T-helper 2 cell treated with Interferon-gamma antibody and Interleukin-4, amounts not matched to agents 5 μg/mL and 100 μg/mL, for 36 hours (primary cell): ENCODE data around the gene FPGS.

Experiments
- DNase-seq: peaks from one replicate; pipeline ENCODE4 v3.0.0; 2021; ENCODE audit warnings: low spot score
- H3K27ac Mint-ChIP-seq: one replicate; pipeline ENCODE4 v1.8.0; 2021; ENCODE audit warnings: mild to moderate bottlenecking, mixed read lengths
- H3K27me3 Mint-ChIP-seq: one replicate; pipeline ENCODE4 v1.8.0; 2021; ENCODE audit warnings: low read depth, mixed read lengths
- H3K36me3 Mint-ChIP-seq: one replicate; pipeline ENCODE4 v1.8.0; 2021; ENCODE audit warnings: low read depth, mixed read lengths
- H3K4me1 Mint-ChIP-seq: one replicate; pipeline ENCODE4 v1.8.0; 2021; ENCODE audit warnings: low read depth, mixed read lengths
- H3K4me3 Mint-ChIP-seq: one replicate; pipeline ENCODE4 v1.8.0; 2022; ENCODE audit warnings: mild to moderate bottlenecking, moderate library complexity, mixed read lengths
- H3K9me3 Mint-ChIP-seq: one replicate; pipeline ENCODE4 v1.8.0; 2021; ENCODE audit warnings: mixed read lengths

Gene FPGS

DNA sequence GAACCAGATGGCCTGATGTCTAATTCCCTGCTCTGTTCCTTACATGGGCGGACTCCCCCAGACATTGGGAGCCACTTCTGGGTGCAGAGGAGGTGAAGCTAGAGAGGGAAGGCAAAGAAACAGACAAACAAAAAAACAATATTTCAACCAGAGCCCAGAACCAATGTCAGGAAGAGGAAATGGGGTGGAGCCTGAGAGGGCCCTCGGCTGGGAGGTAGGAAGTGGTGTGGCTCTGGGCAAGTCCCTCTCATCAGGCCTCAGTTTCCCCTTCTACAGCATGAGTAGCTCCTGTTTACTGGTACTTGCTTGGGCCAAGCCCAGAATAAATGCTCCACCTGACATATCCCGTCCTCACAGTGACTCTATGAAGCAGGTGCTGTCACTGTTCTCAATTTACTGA, 35.3 kb upstream of the FPGS start:
- H3K27ac Mint-ChIP-seq, result peak overlapping the region; percentile 86
- no peaks in the 10 kb centered on the region for H3K27me3 Mint-ChIP-seq
- no peak for DNase-seq
- H3K9me3 Mint-ChIP-seq, result no peaks in the 10 kb centered on the region
- peaks cover 80% of the 10 kb centered on the region for H3K36me3 Mint-ChIP-seq
- peak overlapping the region; percentile 72 for H3K4me3 Mint-ChIP-seq
- peaks cover 54% of the 10 kb centered on the region for H3K4me1 Mint-ChIP-seq

DNA sequence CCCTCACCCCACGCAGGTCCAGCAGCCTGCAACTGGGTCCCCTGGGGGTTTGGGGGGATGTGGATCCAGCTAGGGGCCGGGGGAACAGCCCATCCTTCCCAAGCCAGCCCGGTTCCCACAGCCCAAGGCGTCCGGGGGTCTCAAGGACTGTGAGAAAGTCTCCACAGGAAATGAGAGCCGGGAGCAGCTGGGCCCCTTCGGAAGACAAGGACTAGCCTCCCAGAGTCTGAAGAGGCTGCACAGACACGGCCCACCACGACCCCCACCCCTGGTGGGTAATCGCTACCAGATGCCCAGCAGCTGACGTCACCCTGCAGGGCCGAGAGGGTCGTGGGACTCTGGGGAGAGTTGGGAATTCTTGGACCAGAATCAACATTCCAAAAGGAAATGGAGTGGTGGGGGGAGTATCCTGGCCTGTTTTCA, 34.8 kb upstream of the FPGS start:
- H3K4me1 Mint-ChIP-seq, result peaks cover 55% of the 10 kb centered on the region
- peaks cover 77% of the 10 kb centered on the region for H3K36me3 Mint-ChIP-seq
- no peak for DNase-seq
- no peaks in the 10 kb centered on the region for H3K27me3 Mint-ChIP-seq
- H3K9me3 Mint-ChIP-seq, result no peaks in the 10 kb centered on the region
- H3K4me3 Mint-ChIP-seq, result peak overlapping the region; percentile 72
- peak overlapping the region; percentile 86 for H3K27ac Mint-ChIP-seq

DNA sequence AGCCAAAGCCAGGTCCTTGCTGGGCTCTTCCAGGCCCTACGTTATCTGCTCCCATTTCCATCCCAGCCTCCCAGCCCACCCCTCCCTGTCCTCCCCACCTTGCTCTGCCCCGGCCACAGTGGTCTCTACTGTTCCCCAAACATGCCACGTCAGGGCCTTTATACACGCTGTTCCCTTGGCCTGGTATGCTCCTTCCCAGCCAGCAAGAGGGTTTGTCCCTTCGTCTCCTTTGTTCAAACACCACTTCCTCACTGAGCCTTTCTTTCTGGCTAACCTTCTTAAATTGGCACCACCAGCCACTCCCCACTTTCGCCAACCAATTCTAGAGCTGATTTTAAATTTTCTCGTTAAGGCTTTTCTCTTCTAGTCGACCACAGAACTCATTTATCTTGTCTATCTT, 34.0 kb upstream of the FPGS start:
- DNase-seq, result no peak
- Mint-ChIP-seq H3K27me3 (no peaks in the 10 kb centered on the region), H3K27ac (peak overlapping the region; percentile 78), H3K4me3 (peak overlapping the region; percentile 59), H3K9me3 (no peaks in the 10 kb centered on the region), H3K4me1 (peaks cover 58% of the 10 kb centered on the region), H3K36me3 (peaks cover 76% of the 10 kb centered on the region)

DNA sequence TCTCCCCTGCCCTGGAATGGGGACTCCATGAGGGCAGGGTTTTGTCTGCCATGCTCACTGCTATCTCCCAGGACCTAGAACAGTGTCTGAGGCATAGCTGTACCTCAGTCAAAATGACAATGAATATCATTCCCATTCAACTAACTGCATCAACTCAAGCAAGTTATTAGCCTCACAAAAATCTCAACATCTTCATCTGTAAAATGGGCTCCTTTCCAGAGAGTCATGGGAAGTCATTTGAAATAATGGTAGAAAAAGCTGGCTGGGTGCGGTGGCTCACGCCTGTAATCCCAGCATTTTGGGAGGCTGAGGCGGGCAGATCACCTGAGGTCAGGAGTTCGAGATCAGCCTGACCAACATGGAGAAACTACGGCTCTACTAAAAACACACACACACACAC, 33.6 kb upstream of the FPGS start:
- peak overlapping the region; percentile 93 for H3K27ac Mint-ChIP-seq
- no peaks in the 10 kb centered on the region for H3K27me3 Mint-ChIP-seq
- H3K4me3 Mint-ChIP-seq, result peak overlapping the region; percentile 59
- H3K9me3 Mint-ChIP-seq, result no peaks in the 10 kb centered on the region
- peaks cover 76% of the 10 kb centered on the region for H3K36me3 Mint-ChIP-seq
- no peak for DNase-seq
- peaks cover 59% of the 10 kb centered on the region for H3K4me1 Mint-ChIP-seq

DNA sequence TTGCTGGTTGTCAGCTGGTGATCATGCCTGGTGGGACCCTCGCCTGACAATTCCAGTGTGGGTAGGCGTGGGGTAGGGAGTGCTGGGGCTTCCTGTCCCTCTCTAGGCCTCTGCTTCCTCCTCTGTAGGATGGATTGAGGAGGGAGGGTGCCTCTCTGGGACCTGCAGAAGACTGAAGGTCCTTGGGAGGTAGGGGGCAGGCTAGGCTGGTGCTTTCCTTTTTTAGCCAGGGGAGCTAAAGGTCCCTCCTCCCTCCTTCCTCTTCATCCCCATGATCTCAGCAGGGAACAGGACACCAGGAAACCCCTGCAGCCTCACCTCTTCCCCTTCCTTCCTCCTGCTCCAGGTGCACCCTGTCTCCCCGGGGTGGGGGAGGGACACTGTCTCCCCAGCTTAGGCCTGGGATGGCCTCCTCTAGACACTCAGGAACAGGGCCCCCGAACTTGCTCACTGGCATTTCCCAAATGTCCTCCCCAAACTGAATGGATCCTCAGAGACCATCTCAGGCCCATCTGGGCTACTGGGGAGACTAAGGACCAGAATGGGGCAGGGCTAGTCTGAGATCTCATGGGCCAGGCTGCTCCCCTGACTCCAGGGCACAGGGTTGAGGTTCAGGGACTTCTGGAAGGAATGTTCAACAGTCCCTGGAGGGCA, 32.6 kb upstream of the FPGS start:
- H3K27ac Mint-ChIP-seq, result peak overlapping the region; percentile 93
- H3K36me3 Mint-ChIP-seq, result peaks cover 74% of the 10 kb centered on the region
- H3K4me1 Mint-ChIP-seq, result peaks cover 57% of the 10 kb centered on the region
- H3K27me3 Mint-ChIP-seq, result no peaks in the 10 kb centered on the region
- peak overlapping the region; percentile 91 for H3K4me3 Mint-ChIP-seq
- no peaks in the 10 kb centered on the region for H3K9me3 Mint-ChIP-seq
- no peak for DNase-seq

DNA sequence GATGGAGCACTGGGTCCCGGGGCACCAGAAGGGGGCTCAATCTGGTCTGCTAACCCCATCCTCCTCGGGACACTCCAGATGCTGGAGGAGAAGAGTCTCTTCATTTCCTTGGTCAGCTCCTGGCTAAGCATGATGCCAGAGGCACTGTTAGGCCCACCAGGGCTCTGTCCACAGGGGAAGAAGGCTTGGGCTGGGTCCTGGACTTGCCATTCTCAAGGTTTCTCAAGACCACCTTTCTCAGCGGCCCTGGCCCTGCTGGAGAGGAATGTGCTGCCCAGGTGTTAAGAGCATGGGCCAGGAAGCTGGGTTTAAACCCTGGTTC, 32.1 kb upstream of the FPGS start:
- peaks cover 54% of the 10 kb centered on the region for H3K4me1 Mint-ChIP-seq
- H3K4me3 Mint-ChIP-seq, result peak overlapping the region; percentile 91
- peaks cover 69% of the 10 kb centered on the region for H3K36me3 Mint-ChIP-seq

DNA sequence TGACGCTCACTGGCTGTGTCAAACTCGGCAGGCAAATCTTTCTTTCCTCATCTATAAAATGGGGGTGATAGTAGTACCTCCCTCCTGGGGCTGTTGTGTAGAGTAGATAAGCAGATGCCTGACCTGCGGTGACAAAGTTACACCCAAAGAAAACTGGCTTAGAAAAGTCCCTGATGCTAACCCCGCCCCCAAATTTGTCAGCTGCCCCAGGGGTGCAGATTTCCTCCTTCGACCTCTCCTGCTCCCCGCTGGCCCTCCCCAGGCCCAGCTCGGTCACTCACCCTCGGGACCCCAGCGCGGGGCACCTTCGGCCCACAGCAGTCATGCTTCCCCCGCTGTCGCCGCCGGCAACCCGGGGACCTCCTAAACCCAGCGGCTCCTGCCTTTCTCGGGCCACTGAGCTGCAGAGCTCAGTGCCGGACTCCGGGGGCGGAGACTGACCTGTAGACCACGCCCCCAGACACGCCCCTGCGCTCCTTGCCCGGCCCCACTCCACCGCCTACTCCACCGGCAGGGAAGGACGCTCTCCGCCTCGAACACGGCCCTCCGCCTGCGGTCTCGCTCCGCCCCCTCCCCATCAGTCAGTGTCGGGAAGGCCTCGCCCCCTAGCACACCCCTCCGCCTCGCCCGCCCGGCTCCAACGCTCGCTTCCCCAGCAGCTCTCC, 31.6 kb upstream of the FPGS start:
- peak; percentile 97 for DNase-seq
- Mint-ChIP-seq H3K27ac (peak overlapping the region; percentile 93), H3K36me3 (peaks cover 64% of the 10 kb centered on the region), H3K4me3 (peak overlapping the region; percentile 91), H3K4me1 (peaks cover 53% of the 10 kb centered on the region), H3K27me3 (no peaks in the 10 kb centered on the region), H3K9me3 (no peaks in the 10 kb centered on the region)

More for the DNA sequence above, 32.1 kb upstream of the FPGS start:
- no peaks in the 10 kb centered on the region for H3K27me3 Mint-ChIP-seq
- no peak for DNase-seq
- H3K9me3 Mint-ChIP-seq, result no peaks in the 10 kb centered on the region
- H3K27ac Mint-ChIP-seq, result peak overlapping the region; percentile 93

GRCh38 chr9:127771570-127772189, 31.0 kb upstream of the FPGS start:
- peak overlapping the region; percentile 91 for H3K4me3 Mint-ChIP-seq
- no peaks in the 10 kb centered on the region for H3K9me3 Mint-ChIP-seq
- peaks cover 66% of the 10 kb centered on the region for H3K36me3 Mint-ChIP-seq
- peak overlapping the region; percentile 93 for H3K27ac Mint-ChIP-seq
- no peak for DNase-seq
- peaks cover 49% of the 10 kb centered on the region for H3K4me1 Mint-ChIP-seq
- H3K27me3 Mint-ChIP-seq, result no peaks in the 10 kb centered on the region

- peaks cover 44% of the 10 kb centered on the region for H3K4me1 Mint-ChIP-seq
Measured at GRCh38 chr9:127772603-127773002, 30.1 kb upstream of the FPGS start.

GRCh38 chr9:127773272-127773671, 29.4 kb upstream of the FPGS start:
- Mint-ChIP-seq H3K4me3 (no peak overlapping the region), H3K36me3 (peaks cover 68% of the 10 kb centered on the region), H3K9me3 (no peaks in the 10 kb centered on the region)

More at GRCh38 chr9:127772603-127773002, 30.1 kb upstream of the FPGS start:
- H3K27me3 Mint-ChIP-seq, result no peaks in the 10 kb centered on the region
- no peak overlapping the region for H3K27ac Mint-ChIP-seq
- H3K36me3 Mint-ChIP-seq, result peaks cover 68% of the 10 kb centered on the region
- no peak overlapping the region for H3K4me3 Mint-ChIP-seq
- no peaks in the 10 kb centered on the region for H3K9me3 Mint-ChIP-seq
- no peak for DNase-seq

GRCh38 chr9:127773981-127774380, 28.7 kb upstream of the FPGS start:
- H3K4me3 Mint-ChIP-seq, result peak overlapping the region; percentile 48
- peak overlapping the region; percentile 77 for H3K27ac Mint-ChIP-seq
- H3K36me3 Mint-ChIP-seq, result peaks cover 63% of the 10 kb centered on the region
- H3K27me3 Mint-ChIP-seq, result no peaks in the 10 kb centered on the region
- H3K9me3 Mint-ChIP-seq, result no peaks in the 10 kb centered on the region
- peaks cover 36% of the 10 kb centered on the region for H3K4me1 Mint-ChIP-seq
- no peak for DNase-seq

More at GRCh38 chr9:127773272-127773671, 29.4 kb upstream of the FPGS start:
- no peak for DNase-seq
- Mint-ChIP-seq H3K4me1 (peaks cover 41% of the 10 kb centered on the region), H3K27me3 (no peaks in the 10 kb centered on the region), H3K27ac (no peak overlapping the region)

- H3K27me3 Mint-ChIP-seq, result no peaks in the 10 kb centered on the region
Measured at GRCh38 chr9:127776195-127776923, 26.3 kb upstream of the FPGS start.

DNA sequence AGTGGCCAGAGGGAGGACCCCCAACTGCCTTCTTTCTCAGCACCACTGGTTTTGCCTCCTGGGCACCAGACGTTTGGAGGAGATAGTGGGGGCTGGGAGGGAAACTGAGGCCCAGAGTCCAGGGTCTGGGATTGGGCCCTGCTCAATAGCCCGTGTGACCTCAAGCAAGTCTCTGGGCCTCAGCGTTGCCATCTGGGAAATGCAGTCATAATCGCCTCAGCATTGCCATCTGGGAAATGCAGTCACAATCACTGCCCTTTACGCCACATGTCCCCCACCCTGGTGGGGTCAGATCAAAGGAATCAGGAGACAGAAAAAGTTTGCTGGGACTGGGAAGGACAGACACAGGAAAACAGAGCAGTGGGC, 25.8 kb upstream of the FPGS start:
- Mint-ChIP-seq H3K9me3 (no peaks in the 10 kb centered on the region), H3K4me3 (peak overlapping the region; percentile 98), H3K27me3 (no peaks in the 10 kb centered on the region), H3K4me1 (peaks cover 34% of the 10 kb centered on the region), H3K27ac (peak overlapping the region; percentile 97), H3K36me3 (peaks cover 37% of the 10 kb centered on the region)
- no peak for DNase-seq

More at GRCh38 chr9:127776195-127776923, 26.3 kb upstream of the FPGS start:
- Mint-ChIP-seq H3K27ac (peak overlapping the region; percentile 97), H3K36me3 (peaks cover 40% of the 10 kb centered on the region), H3K4me3 (peak overlapping the region; percentile 98), H3K9me3 (no peaks in the 10 kb centered on the region), H3K4me1 (peaks cover 33% of the 10 kb centered on the region)
- DNase-seq, result peak; percentile 72
